ENCODE data around the gene SORCS2.

- TF ChIP-seq GATA2 (IDR thresholded peaks at IDR 0.05; ENCODE audit: low read depth, low read length) (no peak), GATA3 (IDR thresholded peaks at IDR 0.05; ENCODE audit: low read depth, low read length) (no peak)
These were observed 509.7 kb downstream of the SORCS2 start for GRCh38 chr4:7701866-7702649.

Data from SH-SY5Y (cell line).